Neuronal stem cell (in vitro differentiated cells): ENCODE measurements around the gene SSRP1. TPM values are rescaled to one million over a fixed set of nuclear protein-coding genes. Genes with fewer than 3 reads are reported as not detected.

Experiments used
- DNase-seq: peaks from one replicate; pipeline ENCODE4 v3.0.0-alpha.2; 2013; ENCODE audit warnings: low spot score
- H2AFZ ChIP-seq: one replicate; pipeline ENCODE4 v1.6.1; 2013; ENCODE audit warnings: mild to moderate bottlenecking, low read length, inconsistent platforms
- H2AK5ac ChIP-seq: 2 replicates; pipeline ENCODE4 v1.6.1; 2013; ENCODE audit warnings: low read depth, mild to moderate bottlenecking, inconsistent platforms, low read length, moderate library complexity, mixed read lengths
- H2BK120ac ChIP-seq: 2 replicates; pipeline ENCODE4 v1.6.1; 2013; ENCODE audit warnings: low read depth, mild to moderate bottlenecking, inconsistent platforms, low read length, moderate library complexity, mixed read lengths
- H2BK12ac ChIP-seq: one replicate; pipeline ENCODE4 v1.6.1; 2013; ENCODE audit warnings: low read length, inconsistent platforms
- H2BK15ac ChIP-seq: 2 replicates; pipeline ENCODE4 v1.6.1; 2013; ENCODE audit warnings: mild to moderate bottlenecking, low read length, inconsistent platforms, mixed read lengths
- H2BK5ac ChIP-seq: one replicate; pipeline ENCODE4 v1.6.1; 2013; ENCODE audit warnings: inconsistent platforms, mild to moderate bottlenecking, low read length, moderate library complexity
- H3K14ac ChIP-seq: one replicate; pipeline ENCODE4 v1.6.1; 2013; ENCODE audit warnings: low read length, inconsistent platforms
- H3K18ac ChIP-seq: 2 replicates; pipeline ENCODE4 v1.6.1; 2013; ENCODE audit warnings: low read length, inconsistent platforms
- H3K23ac ChIP-seq: 2 replicates; pipeline ENCODE4 v1.6.1; 2013; ENCODE audit warnings: low read depth, mild to moderate bottlenecking, mixed read lengths, low read length, inconsistent platforms; ENCODE audit not compliant: poor library complexity
- H3K27ac ChIP-seq: replicated peaks from 3 replicates; pipeline ENCODE4 v1.5.1; 2013; ENCODE audit warnings: low read length, inconsistent platforms
- H3K27me3 ChIP-seq, 3 experiments: 2 replicates each; pipeline ENCODE4 v1.6.1; 2013; ENCODE audit warnings: low read length in 3 of 3, mild to moderate bottlenecking in 2 of 3, inconsistent platforms in 1 of 3, low read depth in 1 of 3, mixed read lengths in 1 of 3, moderate library complexity in 1 of 3; ENCODE audit not compliant: control insufficient read depth in 3 of 3, insufficient read depth in 3 of 3
- H3K36me3 ChIP-seq, 2 donors: replicated peaks in 1 of 2; 2 replicates each; pipeline ENCODE4 v1.6.1; 2013; ENCODE audit warnings: low read length in 2 of 2; ENCODE audit not compliant: control insufficient read depth in 2 of 2, insufficient read depth in 2 of 2
- H3K4ac ChIP-seq: 2 replicates; pipeline ENCODE4 v1.6.1; 2013; ENCODE audit warnings: inconsistent platforms, mild to moderate bottlenecking, low read length, moderate library complexity
- H3K4me1 ChIP-seq, 2 donors: 1 replicate in 1 of 2; 2 replicates in 1 of 2; pipeline ENCODE4 v1.6.1; 2013; ENCODE audit warnings: low read length in 2 of 2, low read depth in 1 of 2; ENCODE audit not compliant: control insufficient read depth in 2 of 2, insufficient read depth in 1 of 2
- H3K4me2 ChIP-seq: one replicate; pipeline ENCODE4 v1.6.1; 2013; ENCODE audit warnings: mild to moderate bottlenecking, low read length, inconsistent platforms; ENCODE audit not compliant: insufficient read depth, poor library complexity, severe bottlenecking
- H3K4me3 ChIP-seq, 2 donors: 2 replicates each; pipeline ENCODE4 v1.5.1; 2013; ENCODE audit warnings: low read length in 2 of 2, mild to moderate bottlenecking in 2 of 2, inconsistent platforms in 1 of 2, moderate library complexity in 1 of 2
- H3K79me1 ChIP-seq: one replicate; pipeline ENCODE4 v1.6.1; 2013; ENCODE audit warnings: low read depth, mild to moderate bottlenecking, inconsistent platforms, low read length, moderate library complexity
- H3K9ac ChIP-seq: one replicate; pipeline ENCODE4 v1.6.1; 2013; ENCODE audit warnings: mild to moderate bottlenecking, low read depth, low read length, inconsistent platforms; ENCODE audit not compliant: poor library complexity
- H3K9me3 ChIP-seq, 2 donors: replicated peaks in 1 of 2; 2 replicates each; pipeline versions ENCODE3 to v1.6.1; 2013; ENCODE audit warnings: low read length in 2 of 2, mild to moderate bottlenecking in 2 of 2, inconsistent platforms in 1 of 2, low read depth in 1 of 2, mixed read lengths in 1 of 2, moderate library complexity in 1 of 2; ENCODE audit not compliant: control insufficient read depth in 2 of 2, insufficient read depth in 1 of 2
- H4K8ac ChIP-seq: one replicate; pipeline ENCODE4 v1.6.1; 2013; ENCODE audit warnings: low read depth, mild to moderate bottlenecking, inconsistent platforms, low read length, moderate library complexity
- H4K91ac ChIP-seq: one replicate; pipeline ENCODE4 v1.6.1; 2013; ENCODE audit warnings: low read length, low read depth, mild to moderate bottlenecking, inconsistent platforms; ENCODE audit not compliant: poor library complexity
- WGBS, 2 donors: extraction: QIAGEN DNeasy Blood & Tissue Kit; methylation state at CpG; one replicate each; pipeline ENCODE4 v1.1.7; 2013; ENCODE audit warnings: missing lambda C conversion rate in 2 of 2, mixed read lengths in 1 of 2; ENCODE audit not compliant: insufficient read length in 2 of 2, insufficient replicate concordance in 1 of 2; ENCODE audit errors: extremely low coverage in 2 of 2; 5-methylcytosine and 5-hydroxymethylcytosine counted together
- polyA plus RNA-seq, 2 experiments: library from polyadenylated mRNA; stranded (reverse); fragments of 200-250 nt; gene quantifications; one replicate each; pipeline ENCODE4 v1.2.3, GENCODE V29; 2013

The SSRP1 gene, protein sequence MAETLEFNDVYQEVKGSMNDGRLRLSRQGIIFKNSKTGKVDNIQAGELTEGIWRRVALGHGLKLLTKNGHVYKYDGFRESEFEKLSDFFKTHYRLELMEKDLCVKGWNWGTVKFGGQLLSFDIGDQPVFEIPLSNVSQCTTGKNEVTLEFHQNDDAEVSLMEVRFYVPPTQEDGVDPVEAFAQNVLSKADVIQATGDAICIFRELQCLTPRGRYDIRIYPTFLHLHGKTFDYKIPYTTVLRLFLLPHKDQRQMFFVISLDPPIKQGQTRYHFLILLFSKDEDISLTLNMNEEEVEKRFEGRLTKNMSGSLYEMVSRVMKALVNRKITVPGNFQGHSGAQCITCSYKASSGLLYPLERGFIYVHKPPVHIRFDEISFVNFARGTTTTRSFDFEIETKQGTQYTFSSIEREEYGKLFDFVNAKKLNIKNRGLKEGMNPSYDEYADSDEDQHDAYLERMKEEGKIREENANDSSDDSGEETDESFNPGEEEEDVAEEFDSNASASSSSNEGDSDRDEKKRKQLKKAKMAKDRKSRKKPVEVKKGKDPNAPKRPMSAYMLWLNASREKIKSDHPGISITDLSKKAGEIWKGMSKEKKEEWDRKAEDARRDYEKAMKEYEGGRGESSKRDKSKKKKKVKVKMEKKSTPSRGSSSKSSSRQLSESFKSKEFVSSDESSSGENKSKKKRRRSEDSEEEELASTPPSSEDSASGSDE
- 208 TPM for polyA plus RNA-seq (2013, experiment 1 of 2)
- 198 TPM for polyA plus RNA-seq (2013, experiment 2 of 2)

DNA sequence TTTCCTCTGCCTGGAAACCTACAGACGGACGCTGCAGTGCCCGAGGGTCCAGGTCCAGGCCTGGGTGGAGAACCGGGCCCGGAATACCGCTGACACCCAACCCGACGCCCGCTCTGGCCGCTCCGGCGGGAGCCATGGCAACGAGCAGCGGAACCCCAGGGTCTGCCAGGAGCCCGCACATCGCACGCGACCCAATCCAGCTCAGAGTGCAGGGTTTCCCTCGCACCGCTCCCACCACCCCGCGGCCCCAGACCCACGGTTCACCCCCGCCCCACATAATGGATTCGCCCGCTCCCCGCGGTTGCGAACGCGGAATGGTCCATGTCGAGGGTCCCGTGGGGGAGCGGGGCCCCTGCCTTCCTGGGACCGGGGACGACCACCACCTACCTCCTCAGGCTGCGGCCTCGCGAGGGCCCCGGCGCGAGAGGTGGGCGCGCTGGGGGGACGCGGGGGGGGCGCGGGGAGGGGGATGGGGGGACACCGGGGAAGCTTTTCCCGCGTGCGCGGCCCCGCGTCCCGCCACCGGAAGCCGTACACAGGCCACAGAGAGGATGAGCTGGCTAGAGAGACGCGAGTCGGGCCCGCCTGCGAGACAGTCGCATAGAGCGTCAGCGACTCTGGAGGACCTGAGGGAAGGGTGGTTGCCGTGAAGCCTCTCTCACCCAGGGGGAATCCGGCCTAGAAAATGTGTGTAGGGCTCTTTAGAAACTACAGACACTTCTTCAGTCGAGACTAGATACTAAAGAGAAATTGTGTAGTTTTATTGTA, at the start of gene SSRP1:
SSRP1 (minus strand) TSS at position 550 of the 768 bp plus-strand sequence. CDS start 771 bp downstream, outside the sequence.
- DNase-seq: peak; percentile 73
- Histone ChIP-seq H3K27ac (peak within 1 kb of the TSS; percentile 15), H2BK120ac (no peak within 1 kb of the TSS)

DNA sequence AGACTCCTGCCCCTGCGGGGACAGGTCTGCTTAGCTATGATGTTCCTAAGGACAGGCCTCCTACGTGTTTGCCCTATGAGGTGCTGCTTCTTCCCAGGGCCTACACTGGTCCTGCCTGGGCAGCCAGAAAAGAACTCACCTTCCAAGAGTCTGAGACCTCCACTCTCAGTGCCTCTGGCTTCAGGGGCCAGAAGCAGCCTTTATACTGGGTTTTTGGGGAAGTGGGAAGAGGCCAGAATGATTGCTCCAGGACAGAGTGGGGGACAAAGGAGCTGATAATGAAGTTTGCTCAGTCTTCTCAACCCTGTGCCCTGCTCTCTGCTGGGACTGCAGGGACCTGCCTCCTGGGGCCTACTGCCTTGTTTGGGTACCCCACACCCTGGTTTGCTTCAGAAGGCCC, 45.3 kb upstream of the SSRP1 start, which contains the start of gene PRG3:
PRG3 (minus strand) TSS at position 176 of the 400 bp plus-strand sequence. CDS start 442 bp downstream, outside the sequence.
- Histone ChIP-seq H3K27ac (no peak within 1 kb of the TSS), H3K79me1 (no peaks in the 10 kb centered on the region), H3K4ac (no peak within 1 kb of the TSS), H3K4me3 (no peak within 1 kb of the TSS), H2BK5ac (no peak within 1 kb of the TSS), H4K8ac (no peak within 1 kb of the TSS), H2BK120ac (no peak within 1 kb of the TSS), H3K9me3 (no peaks in the 10 kb centered on the region), H3K9ac (no peak within 1 kb of the TSS), H3K14ac (no peak within 1 kb of the TSS), H3K36me3 (no peaks in the 10 kb centered on the region), H2AFZ (no peak within 1 kb of the TSS), H3K27me3 (peaks cover 0 to 26% (median 0%) of the 10 kb centered on the region in 3 experiments), H3K4me2 (no peak within 1 kb of the TSS), H3K18ac (no peak within 1 kb of the TSS), H2AK5ac (no peak within 1 kb of the TSS), H3K4me1 (no peaks in the 10 kb centered on the region), H2BK15ac (no peak within 1 kb of the TSS), H2BK12ac (no peak within 1 kb of the TSS), H4K91ac (no peak within 1 kb of the TSS), H3K23ac (no peak within 1 kb of the TSS)
- DNase-seq: no peak
- no CpG with 5 or more reads among the region's 2 CpGs for WGBS, 2 donors

More for the DNA sequence above, at the start of gene SSRP1:
- Histone ChIP-seq H3K9ac (peak within 1 kb of the TSS; percentile 96), H3K4ac (no peak within 1 kb of the TSS), H4K91ac (no peak within 1 kb of the TSS), H3K18ac (peak within 1 kb of the TSS; percentile 91), H3K36me3 (peaks cover 36 to 41% of the 10 kb centered on the region in 2 donors), H3K27me3 (no peaks in the 10 kb centered on the region), H3K9me3 (no peaks in the 10 kb centered on the region), H2BK15ac (no peak within 1 kb of the TSS), H2BK12ac (no peak within 1 kb of the TSS), H2AFZ (peak within 1 kb of the TSS; percentile 89), H4K8ac (no peak within 1 kb of the TSS), H3K4me3 (peak within 1 kb of the TSS; percentile 74 to 82), H3K14ac (no peak within 1 kb of the TSS), H2AK5ac (peak within 1 kb of the TSS; percentile 0), H3K23ac (no peak within 1 kb of the TSS), H3K4me2 (peak within 1 kb of the TSS; percentile 84), H2BK5ac (no peak within 1 kb of the TSS), H3K79me1 (peaks cover 12% of the 10 kb centered on the region), H3K4me1 (peaks cover 28 to 36% of the 10 kb centered on the region in 2 donors)
- WGBS, 2 donors: no CpG with 5 or more reads among the region's 69 CpGs

DNA sequence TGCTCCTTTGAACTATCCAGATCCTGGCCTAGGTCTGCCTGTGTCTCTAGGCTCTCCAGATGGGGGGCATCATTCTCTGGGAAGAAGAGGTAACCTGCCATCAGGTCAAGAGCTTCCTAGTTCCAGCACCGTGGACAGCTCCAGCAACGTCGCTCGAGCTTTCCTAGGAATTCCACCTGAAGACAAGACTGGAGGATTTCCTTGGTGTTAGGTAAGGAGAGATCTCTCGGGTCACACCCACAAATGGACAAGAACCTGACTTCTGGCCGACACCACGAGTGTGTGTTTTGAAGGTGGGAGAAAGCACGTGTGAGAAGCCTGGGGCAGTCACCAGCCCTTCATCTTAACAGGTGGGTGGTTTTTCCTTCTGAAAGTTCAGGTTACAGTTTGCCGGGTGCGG, 44.0 kb upstream of the SSRP1 start:
- Histone ChIP-seq H2BK12ac (no peak overlapping the region), H3K18ac (no peak overlapping the region), H3K4ac (no peak overlapping the region), H3K9me3 (no peaks in the 10 kb centered on the region), H3K36me3 (no peaks in the 10 kb centered on the region), H3K9ac (no peak overlapping the region), H3K23ac (no peak overlapping the region), H4K91ac (no peak overlapping the region), H2BK15ac (no peak overlapping the region), H4K8ac (no peak overlapping the region), H3K4me1 (no peaks in the 10 kb centered on the region), H3K79me1 (no peaks in the 10 kb centered on the region), H2AK5ac (no peak overlapping the region), H3K4me2 (no peak overlapping the region), H2BK120ac (no peak overlapping the region), H3K4me3 (no peak overlapping the region), H2AFZ (no peak overlapping the region), H3K14ac (no peak overlapping the region), H3K27ac (no peak overlapping the region), H3K27me3 (peaks cover 0 to 19% (median 0%) of the 10 kb centered on the region in 3 experiments), H2BK5ac (no peak overlapping the region)
- WGBS, 2 donors: no CpG with 5 or more reads among the region's 10 CpGs
- DNase-seq: peak; percentile 56
